Endothelial cell of umbilical vein (primary cell): ENCODE data around the gene PCP2. TPM values are rescaled to one million over a fixed set of nuclear protein-coding genes. Genes with fewer than 3 reads are reported as not detected.

ENCODE experiments used
- BruUV-seq: library from RNA; stranded (reverse); fragments of 400-500 nt; replicated peaks from 2 replicates; lab custom pipeline; 2021; lab: Mats Ljungman, UMichigan
- CTCF ChIA-PET: fragments of 300-600, 350-600 bp; sonication (Branson Sonifier 250); formaldehyde crosslinking; loops from one replicate; lab custom pipeline; 2021; ENCODE audit warnings: antibody characterized with exemption, inconsistent platforms; lab: Charles Lee
- POLR2A ChIA-PET: fragments of 300-600, 350-600 bp; sonication (Branson Sonifier 250); formaldehyde crosslinking; loops from one replicate; lab custom pipeline; 2021; ENCODE audit warnings: antibody characterized with exemption, inconsistent platforms; lab: Charles Lee
- DNase-seq: peaks from one replicate; pipeline ENCODE4 v3.0.0-alpha.2; 2011; ENCODE audit warnings: low read depth, low spot score
- FAIRE-seq: peaks from 2 replicates; lab custom pipeline; 2011; peaks lifted over from hg19 to GRCh38; lab: Jason Lieb, UNC
- H2AFZ ChIP-seq: 2 replicates; pipeline ENCODE4 v1.6.0; 2012; ENCODE audit warnings: low read depth, low read length, control low read depth, inconsistent platforms
- H3K27ac ChIP-seq: 2 replicates; pipeline ENCODE4 v1.5.1; 2011; ENCODE audit warnings: low read depth, mild to moderate bottlenecking, control low read depth, low read length, moderate library complexity; ENCODE audit not compliant: insufficient read depth
- H3K27me3 ChIP-seq, 2 experiments: 2 replicates each; pipeline versions ENCODE4 v1.6.0 to v1.6.1; 2011; ENCODE audit warnings: low read length in 2 of 2, mixed read lengths in 1 of 2; ENCODE audit not compliant: control insufficient read depth in 2 of 2, insufficient read depth in 2 of 2
- H3K36me3 ChIP-seq, 2 experiments: 2 replicates in 1 of 2; 3 replicates in 1 of 2; pipeline ENCODE4 v1.5.1; 2011; ENCODE audit warnings: low read length in 2 of 2, mild to moderate bottlenecking in 1 of 2, moderate library complexity in 1 of 2; ENCODE audit not compliant: control insufficient read depth in 2 of 2, insufficient read depth in 2 of 2; ENCODE audit errors: extremely low read depth in 1 of 2
- H3K4me1 ChIP-seq: 3 replicates; pipeline ENCODE4 v1.5.1; 2011; ENCODE audit warnings: mild to moderate bottlenecking, low read length; ENCODE audit not compliant: control insufficient read depth, insufficient read depth; ENCODE audit errors: extremely low read depth
- H3K4me2 ChIP-seq: 2 replicates; pipeline ENCODE4 v1.6.1; 2011; ENCODE audit warnings: low read length, control low read depth, mixed read lengths; ENCODE audit not compliant: insufficient read depth
- H3K4me3 ChIP-seq, 3 experiments: fragments of 200-600 bp in 1 of 3; sonication (generic), shearing (Covaris generic) in 1 of 3; replicated peaks in 1 of 3; 2 replicates each; pipeline ENCODE4 v1.5.1; 2011 to 2016; ENCODE audit warnings: control low read depth in 3 of 3, low read length in 3 of 3, mild to moderate bottlenecking in 2 of 3, inconsistent platforms in 1 of 3, low read depth in 1 of 3, moderate library complexity in 1 of 3; ENCODE audit not compliant: insufficient read depth in 1 of 3
- H3K79me2 ChIP-seq: 2 replicates; pipeline ENCODE4 v1.6.0; 2012; ENCODE audit warnings: low read length, inconsistent platforms; ENCODE audit not compliant: control insufficient read depth, insufficient read depth
- H3K9ac ChIP-seq: replicated peaks from 2 replicates; pipeline ENCODE3; 2011; ENCODE audit warnings: low read length, control low read depth; ENCODE audit not compliant: insufficient read depth; ENCODE audit errors: extremely low read depth
- H3K9me1 ChIP-seq: replicated peaks from 3 replicates; pipeline ENCODE4 v1.6.0; 2011; ENCODE audit warnings: mild to moderate bottlenecking, low read length; ENCODE audit not compliant: control insufficient read depth, insufficient read depth; ENCODE audit errors: extremely low read depth
- H3K9me3 ChIP-seq: replicated peaks from 2 replicates; pipeline ENCODE4 v1.5.1; 2012; ENCODE audit warnings: low read length, inconsistent platforms; ENCODE audit not compliant: control insufficient read depth, insufficient read depth
- H4K20me1 ChIP-seq: replicated peaks from 2 replicates; pipeline ENCODE3; 2011; ENCODE audit warnings: mild to moderate bottlenecking, low read length; ENCODE audit not compliant: control insufficient read depth, insufficient read depth; ENCODE audit errors: extremely low read depth
- CTCF ChIP-seq, 2 donors: IDR thresholded peaks; 1 replicate in 1 of 2; 2 replicates in 1 of 2; pipeline ENCODE4 v1.5.1; 2011; ENCODE audit warnings: low read length in 2 of 2, mild to moderate bottlenecking in 2 of 2, moderate library complexity in 2 of 2, control low read depth in 1 of 2, inconsistent platforms in 1 of 2, low read depth in 1 of 2; ENCODE audit not compliant: insufficient read depth in 1 of 2; ENCODE audit errors: extremely low read depth in 1 of 2
- EZH2 ChIP-seq: IDR thresholded peaks from 2 replicates; pipeline ENCODE4 v1.6.1; 2012; ENCODE audit warnings: borderline replicate concordance, low read depth, mild to moderate bottlenecking, moderate library complexity, low read length, inconsistent platforms; ENCODE audit not compliant: severe bottlenecking
- FOS ChIP-seq: IDR thresholded peaks from 2 replicates; pipeline ENCODE4 v1.6.1; 2011; ENCODE audit warnings: mild to moderate bottlenecking, low read length, moderate library complexity, borderline replicate concordance; ENCODE audit not compliant: insufficient read depth
- GATA2 ChIP-seq: IDR thresholded peaks from 2 replicates; pipeline ENCODE4 v1.7.0; 2011; ENCODE audit warnings: low read depth, mild to moderate bottlenecking, moderate library complexity, mixed read lengths, low read length; ENCODE audit not compliant: insufficient read length, insufficient read depth
- JUN ChIP-seq: IDR thresholded peaks from 2 replicates; pipeline ENCODE4 v1.6.1; 2011; ENCODE audit warnings: borderline replicate concordance, low read depth; ENCODE audit not compliant: insufficient read length, insufficient read depth
- MAX ChIP-seq: IDR thresholded peaks from 2 replicates; pipeline ENCODE4 v1.6.1; 2011; ENCODE audit not compliant: insufficient read depth, insufficient read length
- MYC ChIP-seq: IDR thresholded peaks from one replicate; pipeline ENCODE4 v1.6.1; 2011; ENCODE audit warnings: mild to moderate bottlenecking, low read depth, low read length
- POLR2A ChIP-seq: IDR thresholded peaks from 2 replicates; pipeline ENCODE4 v1.6.1; 2012; ENCODE audit warnings: low read depth, mild to moderate bottlenecking, control low read depth, low read length
- POLR2AphosphoS5 ChIP-seq: IDR thresholded peaks from 2 replicates; pipeline ENCODE4 v1.6.1; 2012; ENCODE audit warnings: low read depth, mild to moderate bottlenecking, control low read depth, low read length, moderate library complexity; ENCODE audit not compliant: insufficient read depth
- dilution Hi-C: fragments of 300-500 bp; cut with MboI; formaldehyde crosslinking; loops from one replicate; pipeline ENCODE4 v1.15.0; 2019; ENCODE audit warnings: low sequenced_read_pairs; ENCODE audit not compliant: extremely low pct_ligation_motif_present
- intact Hi-C: fragments of 100-400 bp; cut with micrococcal nuclease; formaldehyde crosslinking; loops from one replicate; pipeline ENCODE4 v1.10.0; 2022
- polyA plus RNA-seq, 4 experiments: library from polyadenylated mRNA; depleted of rRNA in 3 of 4; stranded (reverse) in 3 of 4; unstranded in 1 of 4; fragments of >200 nt; gene quantifications; 2 replicates each; pipeline versions ENCODE4 v1.2.1 to v1.2.3, GENCODE V29; 2011 to 2012; ENCODE audit warnings: missing spikeins in 1 of 4
- total RNA-seq: library from RNA; stranded (reverse); gene quantifications from 2 replicates; pipeline ENCODE4 v1.2.3, GENCODE V29; 2021

The PCP2 gene
- total and polyA plus RNA-seq, 2 donors (not counting 3 experiments of a cell fraction or from before 2014, with no cell fraction given), result not detected

GRCh38 chr19:7602240-7602934 is 31.1 kb downstream of the PCP2 start:
- Histone ChIP-seq H3K27me3 (peaks cover 5 to 7% of the 10 kb centered on the region in 2 experiments), H3K79me2 (no peaks in the 10 kb centered on the region), H3K4me3 (no peak overlapping the region), H3K36me3 (no peaks in the 10 kb centered on the region), H3K9ac (no peak overlapping the region), H4K20me1 (no peaks in the 10 kb centered on the region), H3K4me1 (no peaks in the 10 kb centered on the region), H3K9me3 (no peaks in the 10 kb centered on the region), H3K27ac (no peak overlapping the region), H3K9me1 (no peaks in the 10 kb centered on the region), H2AFZ (no peak overlapping the region), H3K4me2 (no peak overlapping the region)
- no peak for DNase-seq
- no peak for TF ChIP-seq GATA2
- TF ChIP-seq EZH2, result no peak
- no peak for TF ChIP-seq POLR2A
- no peak for TF ChIP-seq CTCF (IDR thresholded peaks at IDR 0.05; ENCODE audit: extremely low read depth in 1 of 2, insufficient read depth in 1 of 2, low read depth in 1 of 2, low read length in 2 of 2)
- no peak for TF ChIP-seq FOS
- no peak for TF ChIP-seq JUN
- TF ChIP-seq POLR2AphosphoS5, result no peak
- TF ChIP-seq MAX, result no peak
- no peak for TF ChIP-seq MYC
- ChIA-PET CTCF (interaction anchor here (0.6 kb wide), 1 partner anchor 638 kb away, joined by 3 read pairs; no protein-coding TSS in a partner anchor), POLR2A (interaction anchor here (0.6 kb wide), 1 partner anchor 500 kb away, joined by 3 read pairs; no protein-coding TSS in a partner anchor)
- BruUV-seq, result no TSS peak
- intact Hi-C loops (no loop called here), dilution Hi-C loops (no loop called here)
- FAIRE-seq, result no peak
